HepG2 (cell line): Measurements from ENCODE around the gene TTBK1. TPM values are rescaled to one million over a fixed set of nuclear protein-coding genes. Genes with fewer than 3 reads are reported as not detected.

Experiments used
- ATRX ChIP-seq: sonication (generic); formaldehyde crosslinking; IDR thresholded peaks from 2 replicates; pipeline ENCODE4 v1.4.0; 2020; ENCODE audit warnings: missing genetic modification reagents, borderline replicate concordance
- CEBPB ChIP-seq: IDR thresholded peaks from 2 replicates; pipeline ENCODE4 v1.6.1; 2011; ENCODE audit warnings: low read depth, low read length, improper control_type of control experiment, borderline replicate concordance
- HDAC2 ChIP-seq: sonication (generic); formaldehyde crosslinking; IDR thresholded peaks from 2 replicates; pipeline ENCODE4 v1.4.0; 2020; ENCODE audit warnings: missing genetic modification reagents
- HES4 ChIP-seq: sonication (generic); formaldehyde crosslinking; IDR thresholded peaks from 2 replicates; pipeline ENCODE4 v1.9.0; 2021; ENCODE audit warnings: mild to moderate bottlenecking, missing genetic modification reagents, borderline replicate concordance
- IKZF1 ChIP-seq: fragments of 450-650 bp; IDR thresholded peaks from 2 replicates; pipeline ENCODE4 v1.7.1; 2016
- MAZ ChIP-seq, 2 experiments: sonication (generic) in 1 of 2; formaldehyde crosslinking in 1 of 2; IDR thresholded peaks; 2 replicates each; pipeline versions ENCODE4 v1.5.0 to v1.6.1; 2012 to 2020; ENCODE audit warnings: low read depth in 2 of 2, mild to moderate bottlenecking in 2 of 2, borderline replicate concordance in 1 of 2, improper control_type of control experiment in 1 of 2, low read length in 1 of 2, missing genetic modification reagents in 1 of 2, moderate library complexity in 1 of 2
- MZF1 ChIP-seq: sonication (generic); formaldehyde crosslinking; IDR thresholded peaks from 2 replicates; pipeline ENCODE4 v1.8.1; 2023; ENCODE audit warnings: mild to moderate bottlenecking, missing genetic modification reagents, borderline replicate concordance
- NFYC ChIP-seq: IDR thresholded peaks from 2 replicates; pipeline ENCODE4 v1.6.1; 2016; ENCODE audit warnings: missing genetic modification reagents, missing compliant biosample characterization
- RCOR2 ChIP-seq: IDR thresholded peaks from 2 replicates; pipeline ENCODE4 v1.6.1; 2016; ENCODE audit warnings: missing biosample characterization, missing genetic modification reagents
- TBX3 ChIP-seq: fragments of 450-650 bp; IDR thresholded peaks from 2 replicates; pipeline ENCODE4 v1.6.1; 2017; ENCODE audit warnings: antibody characterized with exemption, mild to moderate bottlenecking, inconsistent platforms, borderline replicate concordance
- TGIF2 ChIP-seq: IDR thresholded peaks from 2 replicates; pipeline ENCODE4 v1.6.1; 2016; ENCODE audit warnings: control low read depth, missing compliant biosample characterization
- YEATS4 ChIP-seq: sonication (generic); formaldehyde crosslinking; IDR thresholded peaks from 2 replicates; pipeline ENCODE4 v1.4.0; 2020; ENCODE audit warnings: missing genetic modification reagents, borderline replicate concordance
- ZBTB1 ChIP-seq: sonication (generic); formaldehyde crosslinking; IDR thresholded peaks from 2 replicates; pipeline ENCODE4 v1.4.0; 2020; ENCODE audit warnings: missing genetic modification reagents, borderline replicate concordance
- ZBTB38 ChIP-seq: sonication (generic); formaldehyde crosslinking; IDR thresholded peaks from 2 replicates; pipeline ENCODE4 v1.5.1; 2020; ENCODE audit warnings: mild to moderate bottlenecking, missing genetic modification reagents
- ZNF205 ChIP-seq: IDR thresholded peaks from 2 replicates; pipeline ENCODE4 v1.6.1; 2018; ENCODE audit warnings: missing biosample characterization, missing genetic modification reagents
- ZNF34 ChIP-seq: sonication (generic); formaldehyde crosslinking; IDR thresholded peaks from 2 replicates; pipeline ENCODE4 v1.4.0; 2020; ENCODE audit warnings: mild to moderate bottlenecking, missing genetic modification reagents, borderline replicate concordance
- ZNF501 ChIP-seq: sonication (generic); formaldehyde crosslinking; IDR thresholded peaks from 2 replicates; pipeline ENCODE4 v1.5.1; 2020; ENCODE audit warnings: mild to moderate bottlenecking, moderate library complexity, missing genetic modification reagents
- ZNF703 ChIP-seq: sonication (generic); formaldehyde crosslinking; IDR thresholded peaks from 2 replicates; pipeline ENCODE4 v1.5.1; 2020; ENCODE audit warnings: missing genetic modification reagents, mild to moderate bottlenecking, moderate library complexity, borderline replicate concordance
- ZSCAN29 ChIP-seq: sonication (generic); formaldehyde crosslinking; conservative IDR thresholded peaks from 2 replicates; pipeline ENCODE4 v1.4.0; 2020; ENCODE audit warnings: mild to moderate bottlenecking, missing genetic modification reagents
- polyA plus RNA-seq, 8 experiments: library from polyadenylated mRNA; depleted of rRNA in 3 of 8; stranded (reverse) in 7 of 8; unstranded in 1 of 8; fragments of >200 nt; fragmentation: Illumina TruSeq in 4 of 8; extraction: Trizol in 4 of 8; gene quantifications; 2 replicates each; pipeline versions ENCODE4 v1.2.1 to v1.2.3, GENCODE V29; 2011 to 2016; ENCODE audit warnings: low read depth in 4 of 8, missing spikeins in 1 of 8, mixed read lengths in 1 of 8; ENCODE audit not compliant: insufficient read depth in 1 of 8
- total RNA-seq, 5 experiments: library from RNA; depleted of rRNA; stranded (reverse); fragments of >200 nt; fragmentation: Illumina TruSeq; extraction: Trizol; gene quantifications; 2 replicates each; pipeline ENCODE4 v1.2.3, GENCODE V29; 2016; ENCODE audit warnings: low read depth in 1 of 5
- TF ChIP-seq, protein P1 (sequence below): conservative IDR thresholded peaks from 2 replicates; pipeline ENCODE4 v1.6.1; 2018; ENCODE audit warnings: missing genetic modification reagents
- TF ChIP-seq, protein P2 (sequence below): sonication (generic); formaldehyde crosslinking; IDR thresholded peaks from 2 replicates; pipeline ENCODE4 v1.4.0; 2020; ENCODE audit warnings: missing genetic modification reagents
- TF ChIP-seq, protein P3 (sequence below): IDR thresholded peaks from 2 replicates; pipeline ENCODE4 v1.6.1; 2018; ENCODE audit warnings: missing genetic modification reagents
- TF ChIP-seq, protein P4 (sequence below): sonication (generic); formaldehyde crosslinking; IDR thresholded peaks from 2 replicates; pipeline ENCODE4 v1.8.1; 2023; ENCODE audit warnings: mild to moderate bottlenecking, moderate library complexity, missing genetic modification reagents
- TF ChIP-seq, protein P5 (sequence below): sonication (generic); formaldehyde crosslinking; IDR thresholded peaks from 2 replicates; pipeline ENCODE4 v1.9.0; 2022; ENCODE audit warnings: missing genetic modification reagents, mild to moderate bottlenecking, borderline replicate concordance

The TTBK1 gene
- total and polyA plus RNA-seq, 2 of the 13 experiments (the other 11 are each of a cell fraction or from before 2014, with no cell fraction given), result 0.24 to 0.33 TPM

DNA sequence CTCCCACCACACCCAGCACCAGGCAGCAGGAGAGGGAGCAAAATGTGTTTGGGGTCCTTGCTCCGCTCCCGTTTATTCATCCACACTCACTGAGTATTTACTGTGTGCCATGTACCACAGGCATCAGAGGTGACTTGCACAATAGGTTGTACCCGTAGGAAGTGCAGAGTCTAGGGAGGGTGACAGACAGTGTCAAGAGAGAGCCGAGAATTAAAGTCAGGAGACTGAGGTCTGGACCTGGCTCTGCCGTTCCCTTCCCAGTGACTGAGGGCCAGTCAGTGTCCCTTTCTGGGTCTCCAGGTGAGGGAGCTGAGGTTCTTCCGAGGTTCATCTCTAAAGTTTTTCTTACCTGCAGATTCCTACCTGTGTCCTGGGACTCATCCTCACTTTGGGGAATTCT, 22.3 kb downstream of the TTBK1 start (continued):
- peak; percentile 83 for TF ChIP-seq ZBTB38 (CRISPR knock-in tag)
- TF ChIP-seq RCOR2 (CRISPR knock-in tag), result no peak
- peak; percentile 93 for TF ChIP-seq CEBPB
- TF ChIP-seq MAZ (IDR thresholded peaks at IDR 0.05; ENCODE audit: borderline replicate concordance, low read depth, low read length), result no peak
- TF ChIP-seq MAZ (CRISPR knock-in tag; IDR thresholded peaks at IDR 0.05; ENCODE audit: low read depth), result no peak
- TF ChIP-seq, protein P1, sequence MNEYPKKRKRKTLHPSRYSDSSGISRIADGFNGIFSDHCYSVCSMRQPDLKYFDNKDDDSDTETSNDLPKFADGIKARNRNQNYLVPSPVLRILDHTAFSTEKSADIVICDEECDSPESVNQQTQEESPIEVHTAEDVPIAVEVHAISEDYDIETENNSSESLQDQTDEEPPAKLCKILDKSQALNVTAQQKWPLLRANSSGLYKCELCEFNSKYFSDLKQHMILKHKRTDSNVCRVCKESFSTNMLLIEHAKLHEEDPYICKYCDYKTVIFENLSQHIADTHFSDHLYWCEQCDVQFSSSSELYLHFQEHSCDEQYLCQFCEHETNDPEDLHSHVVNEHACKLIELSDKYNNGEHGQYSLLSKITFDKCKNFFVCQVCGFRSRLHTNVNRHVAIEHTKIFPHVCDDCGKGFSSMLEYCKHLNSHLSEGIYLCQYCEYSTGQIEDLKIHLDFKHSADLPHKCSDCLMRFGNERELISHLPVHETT, result no peak
- no peak for TF ChIP-seq ZBTB1 (CRISPR knock-in tag)
- TF ChIP-seq YEATS4 (CRISPR knock-in tag), result no peak
- no peak for TF ChIP-seq NFYC (CRISPR knock-in tag)
- TF ChIP-seq HDAC2, result peak; percentile 70; the same call in 1 of the 2 replicates
- no peak for TF ChIP-seq ZNF703 (CRISPR knock-in tag)
- no peak for TF ChIP-seq TGIF2 (CRISPR knock-in tag)
- TF ChIP-seq, protein P2, sequence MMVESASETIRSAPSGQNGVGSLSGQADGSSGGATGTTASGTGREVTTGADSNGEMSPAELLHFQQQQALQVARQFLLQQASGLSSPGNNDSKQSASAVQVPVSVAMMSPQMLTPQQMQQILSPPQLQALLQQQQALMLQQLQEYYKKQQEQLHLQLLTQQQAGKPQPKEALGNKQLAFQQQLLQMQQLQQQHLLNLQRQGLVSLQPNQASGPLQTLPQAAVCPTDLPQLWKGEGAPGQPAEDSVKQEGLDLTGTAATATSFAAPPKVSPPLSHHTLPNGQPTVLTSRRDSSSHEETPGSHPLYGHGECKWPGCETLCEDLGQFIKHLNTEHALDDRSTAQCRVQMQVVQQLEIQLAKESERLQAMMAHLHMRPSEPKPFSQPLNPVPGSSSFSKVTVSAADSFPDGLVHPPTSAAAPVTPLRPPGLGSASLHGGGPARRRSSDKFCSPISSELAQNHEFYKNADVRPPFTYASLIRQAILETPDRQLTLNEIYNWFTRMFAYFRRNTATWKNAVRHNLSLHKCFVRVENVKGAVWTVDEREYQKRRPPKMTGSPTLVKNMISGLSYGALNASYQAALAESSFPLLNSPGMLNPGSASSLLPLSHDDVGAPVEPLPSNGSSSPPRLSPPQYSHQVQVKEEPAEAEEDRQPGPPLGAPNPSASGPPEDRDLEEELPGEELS (CRISPR knock-in tag), result no peak
- TF ChIP-seq, protein P3, sequence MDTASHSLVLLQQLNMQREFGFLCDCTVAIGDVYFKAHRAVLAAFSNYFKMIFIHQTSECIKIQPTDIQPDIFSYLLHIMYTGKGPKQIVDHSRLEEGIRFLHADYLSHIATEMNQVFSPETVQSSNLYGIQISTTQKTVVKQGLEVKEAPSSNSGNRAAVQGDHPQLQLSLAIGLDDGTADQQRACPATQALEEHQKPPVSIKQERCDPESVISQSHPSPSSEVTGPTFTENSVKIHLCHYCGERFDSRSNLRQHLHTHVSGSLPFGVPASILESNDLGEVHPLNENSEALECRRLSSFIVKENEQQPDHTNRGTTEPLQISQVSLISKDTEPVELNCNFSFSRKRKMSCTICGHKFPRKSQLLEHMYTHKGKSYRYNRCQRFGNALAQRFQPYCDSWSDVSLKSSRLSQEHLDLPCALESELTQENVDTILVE (CRISPR knock-in tag), result no peak
- no peak for TF ChIP-seq ATRX (CRISPR knock-in tag)
- 0 out of 2 replicates have a peak, but pooled peaks have one; percentile 42 for TF ChIP-seq ZNF501 (CRISPR knock-in tag)
- no peak for TF ChIP-seq TBX3
- TF ChIP-seq, protein P4, sequence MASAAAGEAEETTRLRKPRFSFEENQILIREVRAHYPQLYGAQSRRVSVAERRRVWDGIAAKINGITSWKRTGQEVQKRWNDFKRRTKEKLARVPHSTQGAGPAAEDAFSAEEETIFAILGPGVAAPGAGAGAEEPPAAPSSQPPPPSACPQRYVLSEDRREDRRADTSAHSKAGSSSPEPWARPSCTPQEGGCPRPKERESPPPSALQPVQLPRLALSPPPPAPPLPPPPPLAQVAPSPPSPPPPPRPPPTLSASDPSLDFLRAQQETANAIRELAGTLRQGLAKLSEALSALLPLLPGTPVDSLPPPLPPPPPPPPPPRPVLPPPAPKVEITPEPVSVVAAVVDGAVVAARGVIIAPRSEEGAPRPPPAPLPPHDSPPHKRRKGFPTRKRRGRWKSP (CRISPR knock-in tag), result no peak
- no peak for TF ChIP-seq MZF1
- TF ChIP-seq, protein P5, sequence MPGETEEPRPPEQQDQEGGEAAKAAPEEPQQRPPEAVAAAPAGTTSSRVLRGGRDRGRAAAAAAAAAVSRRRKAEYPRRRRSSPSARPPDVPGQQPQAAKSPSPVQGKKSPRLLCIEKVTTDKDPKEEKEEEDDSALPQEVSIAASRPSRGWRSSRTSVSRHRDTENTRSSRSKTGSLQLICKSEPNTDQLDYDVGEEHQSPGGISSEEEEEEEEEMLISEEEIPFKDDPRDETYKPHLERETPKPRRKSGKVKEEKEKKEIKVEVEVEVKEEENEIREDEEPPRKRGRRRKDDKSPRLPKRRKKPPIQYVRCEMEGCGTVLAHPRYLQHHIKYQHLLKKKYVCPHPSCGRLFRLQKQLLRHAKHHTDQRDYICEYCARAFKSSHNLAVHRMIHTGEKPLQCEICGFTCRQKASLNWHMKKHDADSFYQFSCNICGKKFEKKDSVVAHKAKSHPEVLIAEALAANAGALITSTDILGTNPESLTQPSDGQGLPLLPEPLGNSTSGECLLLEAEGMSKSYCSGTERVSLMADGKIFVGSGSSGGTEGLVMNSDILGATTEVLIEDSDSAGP (CRISPR knock-in tag), result no peak; the same call in 1 of the 2 replicates
- TF ChIP-seq ZSCAN29, result no peak
- TF ChIP-seq ZNF34 (CRISPR knock-in tag), result 0 out of 2 replicates have a peak, but pooled peaks have one; percentile 7
- no peak for TF ChIP-seq ZNF205 (CRISPR knock-in tag)
- TF ChIP-seq HES4 (CRISPR knock-in tag), result no peak; the same call in 1 of the 2 replicates
- TF ChIP-seq IKZF1, result no peak
